Type B pancreatic cell (in vitro differentiated cells): ENCODE measurements around the gene SCAF8. TPM values are rescaled to one million over a fixed set of nuclear protein-coding genes. Genes with fewer than 3 reads are reported as not detected.

Source experiments
- DNase-seq: peaks from one replicate; pipeline ENCODE4 v3.0.0; 2021; ENCODE audit warnings: mixed read lengths; ENCODE audit not compliant: unreplicated experiment; ENCODE audit errors: extremely low spot score
- H3K27ac Mint-ChIP-seq: 2 replicates; pipeline ENCODE4 v1.8.0; 2021; ENCODE audit warnings: mild to moderate bottlenecking, mixed read lengths
- H3K27me3 Mint-ChIP-seq: 2 replicates; pipeline ENCODE4 v1.8.0; 2021; ENCODE audit warnings: mixed read lengths
- H3K36me3 Mint-ChIP-seq: 2 replicates; pipeline ENCODE4 v1.8.0; 2021; ENCODE audit warnings: mixed read lengths
- H3K4me1 Mint-ChIP-seq: one replicate; pipeline ENCODE4 v1.8.0; 2021; ENCODE audit warnings: mixed read lengths; ENCODE audit not compliant: unreplicated experiment
- H3K4me3 Mint-ChIP-seq: 2 replicates; pipeline ENCODE4 v1.8.0; 2021; ENCODE audit warnings: mild to moderate bottlenecking, mixed read lengths
- H3K9me3 Mint-ChIP-seq: 2 replicates; pipeline ENCODE4 v1.8.0; 2021; ENCODE audit warnings: mixed read lengths
- CTCF ChIP-seq: fragments of 200-600 bp; sonication (generic); conservative IDR thresholded peaks from 2 replicates; pipeline ENCODE4 v1.5.0; 2021; ENCODE audit warnings: antibody characterized with exemption, mild to moderate bottlenecking
- long read RNA-seq: library from polyadenylated mRNA; unstranded; transcript quantifications from one replicate; pipeline ENCODE4 v2.0.0, GENCODE V29; 2020
- total RNA-seq: library from RNA; stranded (reverse); gene quantifications from 2 replicates; pipeline ENCODE4 v1.2.1, GENCODE V29; 2021; ENCODE audit warnings: low replicate concordance

Gene SCAF8
- 45.7 and 58.7 TPM in 2 replicates for total RNA-seq
- long read RNA-seq, partial matches to known transcripts: 9 of 10 reads
- long read RNA-seq, other reads (novel, unspliced or antisense): 1 of 10 reads

GRCh38 chr6:154733183-154733625, at the start of gene SCAF8:
Gene SCAF8, plus strand, starts transcription at chr6:154733416. Its CDS starts 485 bp downstream, at chr6:154733901.
- H3K4me1 Mint-ChIP-seq: peaks cover 23% of the 10 kb centered on the region
- DNase-seq: peak; percentile 92
- H3K4me3 Mint-ChIP-seq: peak within 1 kb of the TSS; percentile 97
- H3K36me3 Mint-ChIP-seq: no peaks in the 10 kb centered on the region
- H3K27me3 Mint-ChIP-seq: no peaks in the 10 kb centered on the region
- no peaks in the 10 kb centered on the region for H3K9me3 Mint-ChIP-seq
- peak; percentile 95 for TF ChIP-seq CTCF
- H3K27ac Mint-ChIP-seq: peak within 1 kb of the TSS; percentile 96

- H3K36me3 Mint-ChIP-seq: no peaks in the 10 kb centered on the region
- H3K4me1 Mint-ChIP-seq: no peaks in the 10 kb centered on the region
- no peak overlapping the region for H3K4me3 Mint-ChIP-seq
- no peak for DNase-seq
- H3K9me3 Mint-ChIP-seq: no peaks in the 10 kb centered on the region
- TF ChIP-seq CTCF: no peak
- no peak overlapping the region for H3K27ac Mint-ChIP-seq
- no peaks in the 10 kb centered on the region for H3K27me3 Mint-ChIP-seq
These were observed 49.3 kb upstream of the SCAF8 start for GRCh38 chr6:154683756-154684523.

- TF ChIP-seq CTCF: no peak
- Mint-ChIP-seq H3K27ac (no peak overlapping the region), H3K27me3 (no peaks in the 10 kb centered on the region), H3K4me3 (no peak overlapping the region), H3K36me3 (no peaks in the 10 kb centered on the region), H3K4me1 (peaks cover 6% of the 10 kb centered on the region), H3K9me3 (no peaks in the 10 kb centered on the region)
- no peak for DNase-seq
These were observed 47.1 kb upstream of the SCAF8 start for GRCh38 chr6:154686162-154686561.

- no peak overlapping the region for H3K27ac Mint-ChIP-seq
- no peak overlapping the region for H3K4me3 Mint-ChIP-seq
- peaks cover 6% of the 10 kb centered on the region for H3K4me1 Mint-ChIP-seq
- no peak for DNase-seq
- H3K27me3 Mint-ChIP-seq: no peaks in the 10 kb centered on the region
- no peak for TF ChIP-seq CTCF
- no peaks in the 10 kb centered on the region for H3K9me3 Mint-ChIP-seq
- H3K36me3 Mint-ChIP-seq: no peaks in the 10 kb centered on the region
These were observed 43.5 kb upstream of the SCAF8 start for GRCh38 chr6:154689493-154690255.

GRCh38 chr6:154690857-154691256, 42.4 kb upstream of the SCAF8 start:
- no peak for DNase-seq
- TF ChIP-seq CTCF: no peak
- Mint-ChIP-seq H3K4me1 (peaks cover 6% of the 10 kb centered on the region), H3K27me3 (no peaks in the 10 kb centered on the region), H3K9me3 (no peaks in the 10 kb centered on the region), H3K27ac (no peak overlapping the region), H3K4me3 (no peak overlapping the region), H3K36me3 (no peaks in the 10 kb centered on the region)
